ENCODE data around the gene ALAS2.

The ALAS2 gene

DNA sequence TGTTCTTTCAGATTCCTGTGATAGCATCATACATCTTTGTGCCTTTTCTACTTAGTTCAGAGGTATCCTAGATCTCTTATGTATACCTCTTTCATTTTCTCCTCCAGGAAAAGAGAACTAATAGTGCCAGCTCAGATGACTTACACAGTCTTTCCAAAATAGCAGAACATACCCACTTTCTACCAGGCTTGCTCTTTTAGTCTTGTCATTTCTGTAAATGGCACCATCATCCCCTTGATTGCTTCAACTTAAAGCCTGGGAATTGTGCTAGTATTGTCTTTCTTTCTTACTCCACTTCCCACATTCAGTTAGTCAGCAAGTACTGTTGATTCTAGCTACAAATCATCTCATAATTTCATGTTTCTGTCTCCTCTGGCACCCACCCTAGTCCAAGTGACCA lies 25.5 kb downstream of the ALAS2 start:
- no peak for TF ChIP-seq ARNTL (CRISPR knock-in tag; IDR thresholded peaks at IDR 0.05; ENCODE audit: borderline replicate concordance, low read depth)
- no peak for TF ChIP-seq SNAI2 (CRISPR knock-in tag; IDR thresholded peaks at IDR 0.05)
- no peak for TF ChIP-seq GLIS3 (CRISPR knock-in tag; IDR thresholded peaks at IDR 0.05)
- no peak for TF ChIP-seq ZFP3 (CRISPR knock-in tag; IDR thresholded peaks at IDR 0.05)
- TF ChIP-seq ZNF70 (CRISPR knock-in tag; IDR thresholded peaks at IDR 0.05) = no peak
- no peak for TF ChIP-seq ZFP30 (CRISPR knock-in tag; IDR thresholded peaks at IDR 0.05)
- TF ChIP-seq, protein P1, sequence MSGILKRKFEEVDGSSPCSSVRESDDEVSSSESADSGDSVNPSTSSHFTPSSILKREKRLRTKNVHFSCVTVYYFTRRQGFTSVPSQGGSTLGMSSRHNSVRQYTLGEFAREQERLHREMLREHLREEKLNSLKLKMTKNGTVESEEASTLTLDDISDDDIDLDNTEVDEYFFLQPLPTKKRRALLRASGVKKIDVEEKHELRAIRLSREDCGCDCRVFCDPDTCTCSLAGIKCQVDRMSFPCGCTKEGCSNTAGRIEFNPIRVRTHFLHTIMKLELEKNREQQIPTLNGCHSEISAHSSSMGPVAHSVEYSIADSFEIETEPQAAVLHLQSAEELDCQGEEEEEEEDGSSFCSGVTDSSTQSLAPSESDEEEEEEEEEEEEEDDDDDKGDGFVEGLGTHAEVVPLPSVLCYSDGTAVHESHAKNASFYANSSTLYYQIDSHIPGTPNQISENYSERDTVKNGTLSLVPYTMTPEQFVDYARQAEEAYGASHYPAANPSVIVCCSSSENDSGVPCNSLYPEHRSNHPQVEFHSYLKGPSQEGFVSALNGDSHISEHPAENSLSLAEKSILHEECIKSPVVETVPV (CRISPR knock-in tag; IDR thresholded peaks at IDR 0.05) = no peak
- TF ChIP-seq, protein P2, sequence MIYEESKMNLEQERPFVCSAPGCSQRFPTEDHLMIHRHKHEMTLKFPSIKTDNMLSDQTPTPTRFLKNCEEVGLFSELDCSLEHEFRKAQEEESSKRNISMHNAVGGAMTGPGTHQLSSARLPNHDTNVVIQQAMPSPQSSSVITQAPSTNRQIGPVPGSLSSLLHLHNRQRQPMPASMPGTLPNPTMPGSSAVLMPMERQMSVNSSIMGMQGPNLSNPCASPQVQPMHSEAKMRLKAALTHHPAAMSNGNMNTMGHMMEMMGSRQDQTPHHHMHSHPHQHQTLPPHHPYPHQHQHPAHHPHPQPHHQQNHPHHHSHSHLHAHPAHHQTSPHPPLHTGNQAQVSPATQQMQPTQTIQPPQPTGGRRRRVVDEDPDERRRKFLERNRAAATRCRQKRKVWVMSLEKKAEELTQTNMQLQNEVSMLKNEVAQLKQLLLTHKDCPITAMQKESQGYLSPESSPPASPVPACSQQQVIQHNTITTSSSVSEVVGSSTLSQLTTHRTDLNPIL (CRISPR knock-in tag; IDR thresholded peaks at IDR 0.05; ENCODE audit: low read depth) = no peak
- TF ChIP-seq, protein P3, sequence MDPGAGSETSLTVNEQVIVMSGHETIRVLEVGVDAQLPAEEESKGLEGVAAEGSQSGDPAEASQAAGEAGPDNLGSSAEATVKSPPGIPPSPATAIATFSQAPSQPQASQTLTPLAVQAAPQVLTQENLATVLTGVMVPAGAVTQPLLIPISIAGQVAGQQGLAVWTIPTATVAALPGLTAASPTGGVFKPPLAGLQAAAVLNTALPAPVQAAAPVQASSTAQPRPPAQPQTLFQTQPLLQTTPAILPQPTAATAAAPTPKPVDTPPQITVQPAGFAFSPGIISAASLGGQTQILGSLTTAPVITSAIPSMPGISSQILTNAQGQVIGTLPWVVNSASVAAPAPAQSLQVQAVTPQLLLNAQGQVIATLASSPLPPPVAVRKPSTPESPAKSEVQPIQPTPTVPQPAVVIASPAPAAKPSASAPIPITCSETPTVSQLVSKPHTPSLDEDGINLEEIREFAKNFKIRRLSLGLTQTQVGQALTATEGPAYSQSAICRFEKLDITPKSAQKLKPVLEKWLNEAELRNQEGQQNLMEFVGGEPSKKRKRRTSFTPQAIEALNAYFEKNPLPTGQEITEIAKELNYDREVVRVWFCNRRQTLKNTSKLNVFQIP (CRISPR knock-in tag; IDR thresholded peaks at IDR 0.05; ENCODE audit: borderline replicate concordance, low read depth) = no peak
- TF ChIP-seq ZNF8 (CRISPR knock-in tag; IDR thresholded peaks at IDR 0.05) = no peak
- TF ChIP-seq TOX (CRISPR knock-in tag; IDR thresholded peaks at IDR 0.05; ENCODE audit: borderline replicate concordance) = no peak
- no peak for TF ChIP-seq TCF4 (CRISPR knock-in tag; IDR thresholded peaks at IDR 0.05; ENCODE audit: borderline replicate concordance)
- TF ChIP-seq, protein P4, sequence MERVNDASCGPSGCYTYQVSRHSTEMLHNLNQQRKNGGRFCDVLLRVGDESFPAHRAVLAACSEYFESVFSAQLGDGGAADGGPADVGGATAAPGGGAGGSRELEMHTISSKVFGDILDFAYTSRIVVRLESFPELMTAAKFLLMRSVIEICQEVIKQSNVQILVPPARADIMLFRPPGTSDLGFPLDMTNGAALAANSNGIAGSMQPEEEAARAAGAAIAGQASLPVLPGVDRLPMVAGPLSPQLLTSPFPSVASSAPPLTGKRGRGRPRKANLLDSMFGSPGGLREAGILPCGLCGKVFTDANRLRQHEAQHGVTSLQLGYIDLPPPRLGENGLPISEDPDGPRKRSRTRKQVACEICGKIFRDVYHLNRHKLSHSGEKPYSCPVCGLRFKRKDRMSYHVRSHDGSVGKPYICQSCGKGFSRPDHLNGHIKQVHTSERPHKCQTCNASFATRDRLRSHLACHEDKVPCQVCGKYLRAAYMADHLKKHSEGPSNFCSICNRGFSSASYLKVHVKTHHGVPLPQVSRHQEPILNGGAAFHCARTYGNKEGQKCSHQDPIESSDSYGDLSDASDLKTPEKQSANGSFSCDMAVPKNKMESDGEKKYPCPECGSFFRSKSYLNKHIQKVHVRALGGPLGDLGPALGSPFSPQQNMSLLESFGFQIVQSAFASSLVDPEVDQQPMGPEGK (CRISPR knock-in tag; IDR thresholded peaks at IDR 0.05; ENCODE audit: borderline replicate concordance) = no peak

DNA sequence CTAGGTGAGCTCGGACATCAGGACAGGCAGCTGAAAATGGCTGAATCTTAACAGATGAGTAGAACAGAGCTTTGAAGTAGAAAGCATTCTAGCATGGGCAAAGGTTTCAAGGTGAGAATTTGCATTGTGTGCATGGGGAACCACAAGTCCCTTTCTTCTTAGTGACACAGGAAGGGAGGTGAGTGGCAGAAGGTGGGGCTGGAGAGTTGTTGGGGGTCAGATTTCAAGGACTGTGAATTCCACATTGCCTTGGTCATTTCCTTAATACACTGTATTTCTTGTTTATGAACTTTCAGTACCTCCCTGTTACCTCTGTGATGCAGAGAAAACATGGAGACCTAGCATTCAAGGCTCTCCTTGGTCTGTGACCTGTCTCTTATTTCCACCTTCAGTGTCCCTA lies 26.5 kb downstream of the ALAS2 start:
- TF ChIP-seq ZFP3 (CRISPR knock-in tag; IDR thresholded peaks at IDR 0.05) (no peak), ZC3H10 (CRISPR knock-in tag; IDR thresholded peaks at IDR 0.05) (no peak), OSR1 (CRISPR knock-in tag; IDR thresholded peaks at IDR 0.05) (no peak), ESRRG (CRISPR knock-in tag; IDR thresholded peaks at IDR 0.05) (no peak), CSDC2 (CRISPR knock-in tag; IDR thresholded peaks at IDR 0.05) (no peak), RARB (CRISPR knock-in tag; IDR thresholded peaks at IDR 0.05) (no peak), ZNF70 (CRISPR knock-in tag; IDR thresholded peaks at IDR 0.05) (no peak), BACH2 (CRISPR knock-in tag; IDR thresholded peaks at IDR 0.05; ENCODE audit: borderline replicate concordance) (no peak), ISL1 (CRISPR knock-in tag; IDR thresholded peaks at IDR 0.05) (no peak), TOX (CRISPR knock-in tag; IDR thresholded peaks at IDR 0.05; ENCODE audit: borderline replicate concordance) (no peak), ZFP30 (CRISPR knock-in tag; IDR thresholded peaks at IDR 0.05) (no peak), TCF4 (CRISPR knock-in tag; IDR thresholded peaks at IDR 0.05; ENCODE audit: borderline replicate concordance) (no peak), ZNF8 (CRISPR knock-in tag; IDR thresholded peaks at IDR 0.05) (no peak), ZNF565 (CRISPR knock-in tag; conservative IDR thresholded peaks at IDR 0.05; ENCODE audit: low read depth) (no peak)
- TF ChIP-seq, protein P4 (CRISPR knock-in tag; IDR thresholded peaks at IDR 0.05; ENCODE audit: borderline replicate concordance) = no peak
- TF ChIP-seq, protein P3 (CRISPR knock-in tag; IDR thresholded peaks at IDR 0.05; ENCODE audit: borderline replicate concordance, low read depth) = no peak
- TF ChIP-seq, protein P1 (CRISPR knock-in tag; IDR thresholded peaks at IDR 0.05) = no peak
- TF ChIP-seq, protein P5, sequence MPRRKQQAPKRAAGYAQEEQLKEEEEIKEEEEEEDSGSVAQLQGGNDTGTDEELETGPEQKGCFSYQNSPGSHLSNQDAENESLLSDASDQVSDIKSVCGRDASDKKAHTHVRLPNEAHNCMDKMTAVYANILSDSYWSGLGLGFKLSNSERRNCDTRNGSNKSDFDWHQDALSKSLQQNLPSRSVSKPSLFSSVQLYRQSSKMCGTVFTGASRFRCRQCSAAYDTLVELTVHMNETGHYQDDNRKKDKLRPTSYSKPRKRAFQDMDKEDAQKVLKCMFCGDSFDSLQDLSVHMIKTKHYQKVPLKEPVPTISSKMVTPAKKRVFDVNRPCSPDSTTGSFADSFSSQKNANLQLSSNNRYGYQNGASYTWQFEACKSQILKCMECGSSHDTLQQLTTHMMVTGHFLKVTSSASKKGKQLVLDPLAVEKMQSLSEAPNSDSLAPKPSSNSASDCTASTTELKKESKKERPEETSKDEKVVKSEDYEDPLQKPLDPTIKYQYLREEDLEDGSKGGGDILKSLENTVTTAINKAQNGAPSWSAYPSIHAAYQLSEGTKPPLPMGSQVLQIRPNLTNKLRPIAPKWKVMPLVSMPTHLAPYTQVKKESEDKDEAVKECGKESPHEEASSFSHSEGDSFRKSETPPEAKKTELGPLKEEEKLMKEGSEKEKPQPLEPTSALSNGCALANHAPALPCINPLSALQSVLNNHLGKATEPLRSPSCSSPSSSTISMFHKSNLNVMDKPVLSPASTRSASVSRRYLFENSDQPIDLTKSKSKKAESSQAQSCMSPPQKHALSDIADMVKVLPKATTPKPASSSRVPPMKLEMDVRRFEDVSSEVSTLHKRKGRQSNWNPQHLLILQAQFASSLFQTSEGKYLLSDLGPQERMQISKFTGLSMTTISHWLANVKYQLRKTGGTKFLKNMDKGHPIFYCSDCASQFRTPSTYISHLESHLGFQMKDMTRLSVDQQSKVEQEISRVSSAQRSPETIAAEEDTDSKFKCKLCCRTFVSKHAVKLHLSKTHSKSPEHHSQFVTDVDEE (CRISPR knock-in tag; IDR thresholded peaks at IDR 0.05) = no peak
- TF ChIP-seq, protein P2 (CRISPR knock-in tag; IDR thresholded peaks at IDR 0.05; ENCODE audit: low read depth) = no peak
- ATAC-seq = no peak

More for the DNA sequence above, 25.5 kb downstream of the ALAS2 start:
- ATAC-seq = no peak
